Right lung (tissue), 5 donors: ENCODE results near the gene SLC26A2. TPM values are rescaled to one million over a fixed set of nuclear protein-coding genes. Genes with fewer than 3 reads are reported as not detected.

ENCODE experiments used
- DNase-seq, 2 donors: peaks; one replicate each; pipeline ENCODE4 v3.0.0-alpha.2; 2013
- polyA plus RNA-seq, 5 donors: library from polyadenylated mRNA; unstranded; fragments of 120-200 nt; gene quantifications; one replicate each; pipeline versions ENCODE4 v1.2.1 to v1.2.3, GENCODE V29; 2013; ENCODE audit warnings: inconsistent platforms in 1 of 5, low replicate concordance in 1 of 5; ENCODE audit not compliant: insufficient read length in 5 of 5, insufficient read depth in 1 of 5

The SLC26A2 gene
- polyA plus RNA-seq, 5 donors = 13.4 to 26.0 (median 20.6) TPM

DNA sequence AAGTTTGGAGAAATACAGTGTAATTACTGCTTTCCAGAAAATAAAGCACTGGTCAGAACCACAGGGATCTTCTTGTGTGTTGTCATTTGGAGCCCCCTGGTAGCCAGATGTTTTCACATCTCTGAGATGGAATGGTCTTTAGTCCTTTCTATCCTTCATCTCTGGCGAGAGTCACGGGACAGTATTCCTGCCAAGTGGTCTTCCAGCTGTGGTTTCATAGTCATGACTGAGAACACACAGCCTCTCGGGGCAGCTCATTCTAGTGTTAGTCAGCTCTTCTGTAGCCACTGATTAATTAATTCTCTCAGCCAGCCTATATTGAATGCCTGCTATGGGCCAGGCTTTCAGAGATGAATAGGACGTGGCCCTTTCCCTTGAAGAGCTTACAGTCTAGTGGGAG lies 74.1 kb downstream of the SLC26A2 start:
- no peak for DNase-seq

DNA sequence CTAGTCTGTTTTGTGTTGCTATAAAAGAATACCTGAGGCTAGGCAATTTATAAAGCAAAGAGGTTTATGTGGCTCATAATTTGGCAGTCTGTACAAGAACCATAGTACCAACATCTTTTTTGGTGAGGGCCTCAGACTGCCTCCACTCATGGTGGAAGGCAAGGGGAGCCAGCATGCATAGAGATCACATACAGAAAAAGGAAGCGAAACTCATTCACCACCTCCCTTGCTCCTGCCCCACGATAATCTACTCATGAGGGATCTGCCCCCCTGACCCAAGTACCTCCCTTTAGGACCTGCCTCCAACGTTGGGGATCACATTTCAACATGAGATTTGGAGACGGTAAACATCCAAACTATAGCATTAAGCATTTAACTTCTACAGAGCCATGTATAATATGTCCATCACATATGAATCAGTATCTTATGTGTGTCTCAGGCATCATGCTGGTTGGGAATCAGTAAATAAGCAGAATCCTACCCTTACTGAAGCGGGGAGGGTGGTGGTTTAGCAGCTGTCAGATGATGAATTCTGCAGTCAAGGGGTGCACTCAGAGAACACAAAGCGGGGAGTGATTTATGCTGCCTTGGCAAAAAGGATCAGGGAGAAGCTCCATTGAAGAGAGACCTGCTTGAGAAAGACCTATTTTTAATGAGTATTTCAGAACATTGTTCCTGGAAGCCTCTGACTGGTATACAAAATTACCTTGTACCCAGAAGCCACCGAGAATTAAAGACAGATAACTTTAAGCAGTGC lies 74.8 kb downstream of the SLC26A2 start:
- no peak for DNase-seq

DNA sequence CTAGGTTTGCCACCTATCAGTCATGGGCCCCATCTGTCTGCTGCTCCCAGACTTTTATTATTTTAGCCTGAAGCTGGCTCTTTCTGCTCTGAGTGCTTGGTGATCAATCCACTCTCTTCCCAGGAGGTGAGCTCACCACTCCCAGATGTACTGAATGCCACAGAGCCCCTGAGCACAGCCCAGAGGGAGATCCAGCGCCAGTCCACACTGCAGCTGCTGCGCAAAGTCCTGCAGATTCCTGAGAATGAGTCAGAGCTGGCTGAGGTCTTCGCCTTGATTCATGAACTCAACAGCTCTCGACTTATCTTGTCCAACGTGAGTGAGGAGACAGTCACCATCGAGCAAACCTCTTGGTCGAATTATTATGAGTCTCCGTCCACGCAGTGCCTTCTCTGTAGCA lies 76.0 kb downstream of the SLC26A2 start:
- DNase-seq = no peak

Other genes with a start within 250 kb of the SLC26A2 start
- 1 to 10 TPM; 1.6 to 2.1 (median 2.0) TPM for gene PPARGC1B, start 230.4 kb upstream of the SLC26A2 start, polyA plus RNA-seq
- gene PDE6A, start 16.0 kb upstream of the SLC26A2 start, polyA plus RNA-seq = under 1 TPM; 0.14 to 0.30 (median 0.20) TPM
- 1 to 10 TPM; 3.8 to 5.2 (median 4.4) TPM for gene TIGD6, start 39.9 kb downstream of the SLC26A2 start, polyA plus RNA-seq
- gene HMGXB3, start 40.0 kb downstream of the SLC26A2 start, polyA plus RNA-seq = 10 to 100 TPM; 32.9 to 47.0 (median 40.3) TPM
- gene CSF1R, start 125.8 kb downstream of the SLC26A2 start, polyA plus RNA-seq = 10 to 100 TPM; 21.7 to 24.9 (median 23.5) TPM
- gene PDGFRB, start 195.1 kb downstream of the SLC26A2 start, polyA plus RNA-seq = 100 to 1,000 TPM; 174 to 216 (median 185) TPM
- under 1 TPM; 0.13 to 0.66 (median 0.39) TPM for gene CDX1, start 206.0 kb downstream of the SLC26A2 start, polyA plus RNA-seq
- gene SLC6A7, start 229.3 kb downstream of the SLC26A2 start, polyA plus RNA-seq = under 1 TPM in 2 of 5 donors, not detected in 3; 0.04 to 0.05 TPM